NOMO-1 treated with DMSO at 0.1 percent for 48 hours (cell line): Measurements from ENCODE around the gene ST8SIA1.

Experiments
- DNase-seq: peaks from one replicate; lab custom pipeline; 2025; ENCODE audit not compliant: unreplicated experiment; lab: John Stamatoyannopoulos, UW

Gene ST8SIA1

DNA sequence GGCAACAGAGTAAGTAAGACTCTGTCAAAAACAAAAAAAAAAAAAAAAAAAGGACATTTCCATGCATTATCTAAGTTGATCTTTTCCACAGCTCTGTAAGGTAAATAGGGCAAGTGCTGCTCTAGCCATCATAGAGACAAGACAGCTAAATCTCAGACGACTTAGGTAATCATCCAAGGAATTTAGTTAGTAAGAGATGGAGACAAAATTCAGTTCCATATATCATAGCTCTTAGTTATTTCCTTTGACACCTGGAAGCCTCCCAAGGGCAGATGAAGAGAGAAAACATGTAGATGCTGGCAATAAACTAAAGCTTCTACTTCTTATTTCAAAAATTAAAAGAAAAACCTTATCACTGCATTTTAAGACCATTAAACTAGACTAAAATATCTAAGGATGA is 48.7 kb downstream of the ST8SIA1 start:
- no peak for DNase-seq

DNA sequence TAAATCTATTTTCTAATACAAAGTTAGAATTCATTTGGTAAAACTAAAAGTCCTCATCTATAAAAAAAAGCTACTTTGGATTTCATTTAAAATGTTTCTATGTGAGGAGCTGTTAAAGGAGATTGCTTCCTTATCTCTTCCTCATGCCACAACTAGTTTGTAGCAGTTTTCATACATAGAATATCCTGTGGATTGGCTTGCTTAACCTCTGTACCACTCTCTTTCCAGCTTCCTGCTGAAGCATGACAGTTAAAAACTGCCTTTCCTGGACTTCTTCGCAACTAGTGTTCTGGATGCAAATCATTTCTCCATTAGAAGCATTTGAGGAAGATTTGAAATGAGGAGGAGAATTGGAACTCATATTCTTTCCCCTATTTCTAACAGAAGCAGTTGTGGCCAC is 49.6 kb downstream of the ST8SIA1 start:
- DNase-seq: no peak

DNA sequence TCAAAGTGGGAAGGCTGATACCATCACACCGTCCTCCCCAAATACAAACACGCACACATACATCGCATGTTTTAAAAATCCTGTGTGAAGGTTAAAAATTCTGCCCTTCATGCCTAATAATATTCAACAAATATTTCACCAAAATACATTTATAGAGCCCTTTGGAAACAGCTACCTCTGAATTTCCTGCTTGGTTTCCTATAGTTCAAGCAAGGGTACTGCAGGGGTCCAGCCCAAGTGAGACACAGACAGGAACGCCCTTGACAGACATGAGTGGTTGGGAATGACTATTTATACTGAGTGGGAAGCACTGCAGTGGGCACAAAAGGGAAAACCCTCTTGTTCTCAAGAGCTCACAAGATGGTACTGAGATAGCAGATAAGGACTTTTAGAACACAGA is 51.0 kb downstream of the ST8SIA1 start:
- DNase-seq: no peak

DNA sequence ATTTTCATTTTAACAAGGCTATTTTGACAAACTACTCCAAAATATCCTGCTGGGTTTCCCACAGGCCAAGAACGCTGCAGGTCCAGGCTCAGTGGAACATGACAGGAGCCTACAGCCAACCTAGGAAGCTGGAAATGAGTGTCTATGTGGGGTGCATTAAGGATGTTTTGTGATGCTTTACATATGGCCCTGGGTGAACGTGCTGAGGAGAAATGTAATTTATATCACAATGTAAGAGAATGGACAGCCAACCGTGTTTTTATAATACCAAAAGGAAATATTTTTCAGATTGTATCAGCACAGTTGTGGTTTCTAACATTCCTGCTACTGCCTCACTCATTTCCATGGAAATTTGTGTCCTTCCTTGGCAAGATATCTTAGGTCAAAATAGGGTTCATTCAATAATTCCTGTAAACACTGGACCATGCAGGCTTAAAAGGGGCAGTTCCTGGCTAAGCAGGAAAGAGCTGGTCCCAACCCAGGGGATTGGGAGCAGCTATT is 51.5 kb downstream of the ST8SIA1 start:
- no peak for DNase-seq

DNA sequence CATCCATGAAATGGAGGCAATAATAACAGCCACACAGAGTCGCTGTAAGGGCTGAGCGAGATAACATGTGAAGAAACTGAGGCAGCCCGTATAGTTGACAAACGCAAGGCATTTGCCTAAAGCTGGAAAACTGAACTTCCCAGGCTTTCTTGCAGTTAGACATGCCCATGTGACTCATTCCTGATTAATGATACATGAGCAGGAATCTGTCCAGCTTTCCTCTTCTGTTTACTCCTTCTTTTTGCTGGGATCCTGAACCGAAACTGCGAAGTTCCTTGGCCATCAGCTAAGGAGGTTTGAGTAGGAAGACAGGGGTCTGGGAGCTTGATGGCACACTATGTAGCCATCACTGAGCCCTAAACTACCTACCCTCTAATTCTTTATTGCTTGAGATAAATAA is 52.2 kb downstream of the ST8SIA1 start:
- DNase-seq: no peak

DNA sequence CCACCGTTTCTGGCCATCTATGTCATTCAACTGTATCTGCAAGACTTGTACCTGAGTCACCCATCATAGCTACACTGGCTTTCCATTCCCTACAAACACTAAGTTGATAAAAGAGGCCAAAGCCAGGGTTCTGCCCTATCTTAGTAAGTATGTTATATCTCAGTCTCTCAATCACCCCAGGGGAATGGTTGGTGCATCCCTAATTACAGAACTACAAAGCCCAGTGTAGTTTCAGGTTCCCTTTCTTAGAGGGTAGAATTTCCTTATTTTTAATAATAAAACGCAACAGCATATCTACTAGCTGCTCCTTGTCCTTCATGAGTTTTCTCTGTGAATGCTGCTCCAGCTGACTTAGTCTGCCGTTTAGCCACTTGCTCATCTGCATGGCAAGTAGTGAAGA is 57.6 kb downstream of the ST8SIA1 start:
- peak; percentile 54 for DNase-seq

DNA sequence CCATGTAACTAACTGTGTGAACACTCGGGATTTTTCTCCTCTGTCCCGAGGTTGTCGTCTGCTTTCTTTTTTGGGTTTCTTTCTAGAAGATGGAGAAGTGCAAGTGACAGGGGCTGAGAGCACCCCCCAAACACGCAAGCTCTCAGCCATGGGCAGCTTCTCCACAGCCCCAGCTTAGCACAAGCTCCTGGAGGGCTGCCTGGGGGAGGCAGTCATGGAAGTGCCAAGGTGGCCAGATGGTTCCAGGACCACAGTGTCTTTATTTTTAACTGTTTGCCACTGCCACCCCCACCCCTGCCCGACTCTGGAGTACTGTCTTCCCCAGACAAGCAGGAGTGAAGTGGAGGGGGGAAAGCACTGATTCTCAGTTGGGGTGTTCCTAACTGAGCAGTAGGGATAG is 58.2 kb downstream of the ST8SIA1 start:
- no peak for DNase-seq

DNA sequence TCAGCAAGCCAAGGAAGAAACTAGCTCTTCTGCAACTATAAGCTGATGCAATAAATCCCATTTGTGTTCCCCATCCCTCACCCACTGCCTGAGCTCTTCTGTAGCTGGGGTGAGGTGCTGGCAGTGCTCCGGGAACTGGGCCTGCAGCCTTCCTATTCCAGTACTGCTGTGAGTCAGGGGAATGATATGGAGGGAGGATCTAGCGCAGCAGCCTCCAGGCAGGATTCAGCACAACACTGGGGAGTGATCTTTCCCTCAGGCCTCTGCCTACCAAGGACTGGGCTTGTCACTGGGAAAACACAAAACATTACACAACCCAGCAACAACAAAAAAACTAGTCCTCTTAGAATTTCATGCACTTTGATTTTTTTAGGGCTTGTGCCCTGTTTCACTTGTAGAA is 58.7 kb downstream of the ST8SIA1 start:
- no peak for DNase-seq

DNA sequence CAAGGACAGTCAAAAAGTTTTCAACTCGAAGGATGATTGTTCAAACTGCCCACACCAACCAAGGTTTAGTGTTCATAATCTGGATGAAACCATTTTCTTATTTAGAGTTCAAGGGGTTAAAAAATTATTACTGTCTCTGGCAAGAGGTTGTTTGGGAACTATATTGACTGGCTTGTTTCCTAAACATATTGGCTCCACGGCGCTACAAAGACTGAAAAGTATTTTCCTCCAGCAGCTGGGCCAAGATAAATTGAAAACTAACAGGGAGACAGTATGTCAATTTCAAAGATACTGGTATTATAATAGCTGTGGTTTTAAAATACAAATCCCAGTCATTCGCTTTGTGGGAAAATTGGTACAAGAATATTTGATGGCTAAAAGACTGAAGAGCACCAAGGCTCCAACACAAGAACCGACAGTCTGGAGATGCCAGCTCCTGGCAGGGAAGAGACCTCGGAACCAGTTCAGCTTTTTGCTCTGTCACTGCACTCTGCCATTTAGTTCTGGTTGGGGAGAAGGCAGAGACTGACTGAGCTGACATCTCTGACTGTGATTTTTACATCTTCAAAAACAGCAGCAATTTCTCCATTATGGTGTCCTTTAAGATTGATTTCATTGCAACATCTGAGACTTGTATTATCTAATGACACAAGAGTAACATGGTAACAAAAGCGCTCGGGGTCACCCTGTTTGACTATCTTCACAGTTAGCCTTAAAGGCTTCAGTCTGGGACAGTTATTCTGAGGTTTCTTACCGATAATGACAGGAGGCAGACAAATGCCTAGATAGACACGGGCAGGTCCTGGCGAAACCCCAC is 62.0 kb downstream of the ST8SIA1 start:
- no peak for DNase-seq

DNA sequence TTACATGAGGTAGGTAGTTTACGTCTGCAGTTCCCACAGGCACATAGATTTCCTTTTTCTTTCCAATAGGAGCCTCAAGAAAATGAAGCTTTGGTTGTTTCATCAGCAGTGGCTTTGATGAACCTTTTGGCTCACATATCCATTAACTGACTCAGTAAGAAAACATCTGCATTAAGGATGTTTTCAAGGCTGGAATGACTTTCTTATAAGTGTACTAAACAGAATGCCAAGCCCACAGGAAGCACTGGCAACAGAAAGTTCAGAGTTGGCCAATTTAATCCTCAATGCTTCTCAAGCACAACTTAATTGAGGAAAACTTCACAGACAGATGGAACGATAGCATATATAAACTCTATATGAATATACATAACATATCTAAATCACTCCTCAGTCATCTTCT is 63.5 kb downstream of the ST8SIA1 start:
- DNase-seq: no peak

DNA sequence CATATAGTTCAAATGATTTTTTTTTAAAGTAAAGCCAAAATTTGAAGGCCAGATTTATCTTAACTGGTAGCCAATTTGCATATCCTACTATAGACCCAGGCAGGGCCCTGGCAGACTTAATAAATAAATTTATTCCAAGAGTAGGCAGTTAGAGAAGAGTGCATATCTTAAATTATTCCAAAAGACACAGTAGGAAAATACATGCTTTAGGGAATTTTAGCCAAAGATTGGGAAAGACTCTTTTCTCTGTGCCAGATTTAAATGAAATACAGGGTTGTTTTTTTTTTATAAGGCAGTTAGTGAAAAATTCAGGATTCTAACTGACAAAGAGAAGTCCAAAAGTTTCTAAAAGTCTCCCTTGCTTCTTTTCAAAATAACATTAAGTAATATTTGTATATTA is 65.5 kb downstream of the ST8SIA1 start:
- DNase-seq: no peak

DNA sequence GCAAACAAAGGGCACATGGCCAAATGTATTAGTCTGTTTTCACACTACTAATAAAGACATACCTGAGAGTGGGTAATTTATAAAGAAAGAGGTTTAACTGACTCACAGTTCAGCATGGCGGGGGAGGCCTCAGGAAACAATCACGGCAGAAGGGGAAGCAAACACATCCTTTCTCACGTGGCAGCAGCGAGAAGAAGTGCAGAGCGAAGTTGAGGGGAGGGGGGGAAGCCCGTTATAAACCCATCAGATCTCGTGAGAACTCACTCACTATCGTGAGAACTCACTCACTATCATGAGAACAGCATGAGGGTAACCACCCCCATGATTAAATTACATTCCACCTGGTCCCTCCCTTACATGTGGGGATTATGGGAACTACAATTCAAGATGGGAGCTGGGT is 66.1 kb downstream of the ST8SIA1 start:
- peak; percentile 2 for DNase-seq

DNA sequence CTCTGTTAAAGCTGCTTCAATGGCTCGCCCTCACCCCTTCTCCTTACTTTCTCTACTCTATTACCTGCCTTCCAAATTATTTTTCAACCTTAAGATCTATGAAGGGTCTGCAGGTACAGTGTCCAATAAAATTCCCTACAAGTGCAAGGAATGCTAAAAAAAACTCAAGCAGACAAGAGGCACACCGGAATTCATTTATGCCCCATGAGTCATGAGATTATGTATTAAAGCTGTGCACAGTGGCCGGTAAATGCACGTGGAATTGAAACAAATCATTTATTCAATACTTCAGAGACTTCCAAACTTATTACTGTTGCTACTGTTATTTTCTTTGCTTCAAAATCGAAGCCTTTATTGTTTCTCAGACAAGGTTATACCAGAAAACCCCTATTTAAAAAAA is 68.4 kb downstream of the ST8SIA1 start:
- no peak for DNase-seq

DNA sequence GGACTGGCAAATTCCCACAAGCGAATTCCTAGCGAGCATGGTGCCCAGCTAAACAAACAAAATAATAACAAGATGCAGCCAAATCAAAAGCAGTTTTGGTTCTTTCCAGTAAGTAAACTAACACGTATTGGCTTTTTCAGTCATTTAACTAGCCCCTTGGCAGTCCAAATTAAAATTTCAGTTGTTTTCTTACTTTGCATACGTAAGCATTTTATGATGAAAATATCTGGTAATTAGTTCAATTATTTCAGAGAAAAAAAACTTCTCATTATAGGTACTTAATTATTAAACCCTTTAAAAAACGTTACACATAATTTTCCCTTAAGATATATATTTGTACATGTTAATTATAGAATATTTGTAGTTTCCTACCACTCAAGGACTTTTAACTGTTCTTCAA is 70.1 kb downstream of the ST8SIA1 start:
- DNase-seq: no peak

DNA sequence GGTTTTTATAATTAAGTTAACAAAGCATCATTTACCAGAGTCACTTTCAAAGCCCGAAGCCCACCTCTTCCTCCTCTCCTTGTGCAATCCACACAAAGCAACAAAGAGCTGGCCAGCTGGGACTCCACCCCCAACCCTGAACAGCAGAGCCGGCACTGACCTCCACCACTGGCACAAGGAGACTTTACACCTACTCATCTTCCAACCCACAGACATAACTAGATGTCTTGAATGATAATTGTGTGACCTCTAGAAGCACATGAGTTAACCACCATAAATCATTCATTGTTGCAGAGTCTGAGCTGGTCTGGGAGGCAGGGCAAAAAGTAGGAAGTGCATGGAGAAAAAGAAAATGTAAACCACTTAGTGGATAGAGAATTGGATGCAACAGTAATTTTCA is 72.2 kb downstream of the ST8SIA1 start:
- DNase-seq: peak; percentile 46

DNA sequence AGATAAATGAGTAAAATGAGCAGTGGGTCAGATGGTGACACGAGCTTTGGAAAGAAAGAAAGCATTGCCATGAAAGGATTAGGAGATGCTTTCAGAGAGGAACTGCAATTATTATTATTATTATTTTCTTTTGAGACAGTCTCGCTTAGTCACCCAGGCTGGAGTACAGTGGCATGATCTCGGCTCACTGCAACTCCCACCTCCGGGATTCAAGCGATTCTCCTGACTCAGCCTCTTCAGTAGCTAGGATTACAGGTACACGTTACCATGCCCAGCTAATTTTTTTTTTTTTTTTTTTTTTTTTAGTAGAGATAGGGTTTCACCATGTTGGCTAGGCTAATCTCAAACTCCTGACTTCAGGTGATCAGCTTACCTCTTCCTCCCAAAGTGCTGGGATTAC is 77.4 kb downstream of the ST8SIA1 start:
- DNase-seq: no peak

DNA sequence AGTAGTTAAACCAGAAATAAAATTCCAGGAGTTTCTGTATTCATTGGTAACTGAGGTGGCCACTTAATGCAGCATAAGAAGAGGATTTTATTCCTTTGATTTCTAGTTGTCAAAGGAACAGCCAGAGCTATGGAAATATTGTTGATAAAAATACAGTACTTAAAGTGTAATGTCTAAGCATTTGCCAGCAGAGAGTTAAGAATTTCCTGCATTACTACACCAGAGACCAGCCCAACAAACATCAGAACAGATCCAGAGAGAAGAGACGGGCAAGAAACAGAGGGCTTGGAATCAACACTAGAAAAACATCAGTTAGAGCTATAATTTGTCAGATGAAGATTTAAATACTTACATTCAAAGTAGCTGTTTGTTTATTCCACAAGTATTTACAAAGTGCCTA is 77.9 kb downstream of the ST8SIA1 start:
- no peak for DNase-seq

DNA sequence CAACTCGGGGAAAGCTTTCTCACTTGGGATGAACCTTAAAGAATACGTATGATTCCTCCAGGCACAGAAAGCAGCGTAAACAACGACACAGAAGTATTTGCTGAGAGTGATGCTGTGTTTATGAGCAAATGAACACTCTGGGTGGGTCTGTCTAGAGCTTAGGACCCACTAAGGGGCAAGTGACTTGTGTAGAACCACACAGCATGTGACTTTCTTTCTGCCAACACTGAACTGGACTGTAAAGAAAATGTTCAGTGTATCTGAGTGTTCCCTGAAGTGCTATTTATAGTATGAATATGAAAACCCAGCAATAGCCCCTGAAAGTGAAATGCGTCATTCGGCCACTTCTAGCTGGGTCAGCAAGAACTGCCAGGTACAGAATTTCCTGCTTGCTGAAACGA is 78.5 kb downstream of the ST8SIA1 start:
- no peak for DNase-seq

DNA sequence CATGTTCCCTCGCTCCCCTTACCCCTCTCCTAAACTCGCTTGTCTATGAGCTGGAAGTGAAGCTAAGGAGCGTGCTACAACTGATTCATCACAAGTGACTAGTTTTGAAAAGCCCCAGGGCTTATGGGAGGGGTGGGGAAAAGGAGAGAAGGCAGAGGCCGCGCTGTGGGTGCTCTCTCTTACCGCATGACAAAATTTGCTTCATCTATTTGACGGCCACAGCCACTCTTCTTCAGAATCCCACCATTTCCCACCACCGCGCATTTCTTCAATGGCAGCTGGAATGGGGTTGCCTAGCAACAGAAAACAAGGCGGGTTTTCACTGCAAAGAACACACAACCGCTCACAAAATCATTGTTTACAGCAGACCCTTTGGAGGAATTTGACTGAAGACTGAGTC is 79.4 kb downstream of the ST8SIA1 start:
- DNase-seq: no peak

DNA sequence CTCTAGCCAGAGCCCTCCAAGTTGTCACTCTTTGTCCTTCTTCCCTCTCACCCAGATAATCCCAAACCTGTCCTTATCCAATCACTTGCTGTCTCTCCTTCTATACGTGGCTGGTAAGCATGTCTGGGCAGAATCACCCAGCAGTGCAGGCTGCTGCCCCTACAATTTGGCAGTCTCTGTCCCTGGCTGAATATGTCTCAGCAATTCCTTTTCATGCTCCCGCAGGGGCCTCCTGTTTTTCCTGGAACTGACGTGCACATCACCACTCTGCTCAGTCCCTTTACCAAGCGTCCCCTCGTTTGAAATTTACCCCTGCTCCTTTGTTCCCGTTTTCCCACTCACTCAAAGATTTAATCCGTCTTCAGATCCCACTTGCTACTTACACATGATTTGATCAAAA is 80.0 kb downstream of the ST8SIA1 start:
- DNase-seq: no peak

DNA sequence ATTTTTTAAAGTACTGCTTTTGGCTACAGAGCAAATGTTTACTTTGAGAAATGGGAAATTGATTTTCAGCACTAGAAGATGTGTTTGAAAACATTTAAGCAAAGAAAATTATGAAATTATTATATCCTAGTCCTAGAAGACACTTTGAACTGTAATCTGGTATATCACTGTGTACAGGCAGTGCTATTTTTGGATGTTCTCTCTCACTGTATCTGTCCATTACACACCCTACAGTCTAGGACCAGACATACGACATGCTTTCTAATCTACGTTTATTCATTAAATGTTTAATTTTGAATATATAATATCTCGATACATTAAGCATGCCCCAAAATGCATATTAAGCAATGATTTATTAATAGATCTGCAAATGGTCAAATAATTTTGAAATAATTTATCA is 82.5 kb downstream of the ST8SIA1 start:
- DNase-seq: no peak

DNA sequence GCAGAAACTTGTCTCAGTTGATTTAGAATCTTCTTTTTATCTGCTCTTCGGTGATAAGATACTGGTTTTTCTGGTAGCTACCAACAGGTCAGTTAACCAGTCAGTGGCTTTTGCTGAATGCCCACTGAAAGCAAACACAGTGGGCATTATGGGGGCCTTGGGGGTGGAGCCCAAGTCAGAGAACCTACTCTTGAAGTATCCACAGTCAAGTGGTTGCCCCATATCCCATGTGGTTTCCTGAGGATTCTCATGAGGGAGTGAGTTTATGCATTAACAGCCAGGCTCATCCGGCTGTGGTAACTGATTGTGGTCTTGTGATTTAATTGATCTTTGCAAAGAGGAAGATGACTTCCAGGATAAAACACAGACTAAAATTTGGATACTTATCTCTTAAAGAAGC is 83.7 kb downstream of the ST8SIA1 start:
- peak; percentile 57 for DNase-seq

DNA sequence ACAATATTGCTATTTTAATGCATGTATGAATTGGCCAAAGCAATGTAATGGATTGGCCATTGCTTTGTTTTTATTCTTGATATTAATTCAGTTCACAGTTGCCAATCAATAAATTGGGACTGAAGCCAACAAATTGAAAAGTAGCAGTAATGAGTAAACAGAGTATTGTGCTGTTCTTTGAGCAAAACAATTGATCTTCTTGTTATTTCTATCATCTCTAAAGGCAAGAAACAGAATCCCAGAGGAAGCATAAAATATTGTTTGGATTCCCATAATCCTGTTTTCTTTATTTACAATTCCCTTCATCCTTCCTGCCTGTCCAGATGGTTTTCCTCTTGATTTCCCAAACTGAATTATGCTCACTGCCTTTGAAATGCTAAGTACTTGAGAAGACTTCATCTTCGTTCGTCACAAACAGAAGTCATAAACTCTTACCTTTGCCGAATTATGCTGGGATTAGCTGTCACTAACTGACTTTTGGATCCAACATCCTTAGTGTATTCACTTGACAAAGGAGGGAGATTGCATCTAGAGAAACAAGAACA is 85.9 kb downstream of the ST8SIA1 start:
- no peak for DNase-seq
